Activated naive CD8-positive, alpha-beta T cell (primary cell): ENCODE data around the gene MFGE8.
A peak's percentile ranks its signal among the peaks of the same experiment; 100 is the strongest.

Experiments
- H3K27ac Mint-ChIP-seq: one replicate; pipeline ENCODE4 v1.8.0; 2021; ENCODE audit warnings: mixed read lengths
- H3K27me3 Mint-ChIP-seq: one replicate; pipeline ENCODE4 v1.8.0; 2021; ENCODE audit warnings: mixed read lengths
- H3K36me3 Mint-ChIP-seq: one replicate; pipeline ENCODE4 v1.8.0; 2021; ENCODE audit warnings: mixed read lengths
- H3K4me1 Mint-ChIP-seq: one replicate; pipeline ENCODE4 v1.8.0; 2021; ENCODE audit warnings: low read depth, mixed read lengths
- H3K4me3 Mint-ChIP-seq: one replicate; pipeline ENCODE4 v1.8.0; 2021; ENCODE audit warnings: mild to moderate bottlenecking, mixed read lengths
- H3K9me3 Mint-ChIP-seq: one replicate; pipeline ENCODE4 v1.8.0; 2021; ENCODE audit warnings: low read depth, mixed read lengths

Gene MFGE8

GRCh38 chr15:88897456-88898194 is 15.6 kb downstream of the MFGE8 start:
- Mint-ChIP-seq H3K27me3 (no peaks in the 10 kb centered on the region), H3K9me3 (no peaks in the 10 kb centered on the region), H3K4me1 (peaks cover 43% of the 10 kb centered on the region), H3K4me3 (no peak overlapping the region), H3K27ac (no peak overlapping the region), H3K36me3 (peaks cover 7% of the 10 kb centered on the region)

- Mint-ChIP-seq H3K4me1 (peaks cover 40% of the 10 kb centered on the region), H3K36me3 (peaks cover 7% of the 10 kb centered on the region), H3K4me3 (no peak overlapping the region), H3K9me3 (no peaks in the 10 kb centered on the region), H3K27ac (no peak overlapping the region), H3K27me3 (no peaks in the 10 kb centered on the region)
These were observed 16.1 kb downstream of the MFGE8 start for GRCh38 chr15:88897142-88897455.

- Mint-ChIP-seq H3K4me1 (peaks cover 39% of the 10 kb centered on the region), H3K9me3 (no peaks in the 10 kb centered on the region), H3K4me3 (peak overlapping the region; percentile 59), H3K27ac (peak overlapping the region; percentile 61), H3K27me3 (no peaks in the 10 kb centered on the region), H3K36me3 (peaks cover 5% of the 10 kb centered on the region)
These were observed 16.7 kb downstream of the MFGE8 start for GRCh38 chr15:88896333-88897033.

- Mint-ChIP-seq H3K27me3 (no peaks in the 10 kb centered on the region), H3K27ac (peak within 1 kb of the TSS; percentile 90), H3K9me3 (no peaks in the 10 kb centered on the region), H3K4me3 (peak within 1 kb of the TSS; percentile 91), H3K36me3 (no peaks in the 10 kb centered on the region), H3K4me1 (peaks cover 40% of the 10 kb centered on the region)
These were observed 18.1 kb downstream of the MFGE8 start, which contains the start of gene HAPLN3 for GRCh38 chr15:88894819-88895767. HAPLN3 (minus strand) TSS chr15:88895544; CDS start chr15:88887298, 8,246 bp downstream.

- peaks cover 3% of the 10 kb centered on the region for H3K36me3 Mint-ChIP-seq
- no peaks in the 10 kb centered on the region for H3K9me3 Mint-ChIP-seq
- peak overlapping the region; percentile 90 for H3K27ac Mint-ChIP-seq
- peaks cover 43% of the 10 kb centered on the region for H3K4me1 Mint-ChIP-seq
- peak overlapping the region; percentile 91 for H3K4me3 Mint-ChIP-seq
- no peaks in the 10 kb centered on the region for H3K27me3 Mint-ChIP-seq
These were observed 18.8 kb downstream of the MFGE8 start for GRCh38 chr15:88894348-88894818.

- H3K27ac Mint-ChIP-seq: peak overlapping the region; percentile 28
- H3K4me1 Mint-ChIP-seq: peaks cover 30% of the 10 kb centered on the region
- H3K9me3 Mint-ChIP-seq: no peaks in the 10 kb centered on the region
- no peaks in the 10 kb centered on the region for H3K27me3 Mint-ChIP-seq
- peaks cover 3% of the 10 kb centered on the region for H3K36me3 Mint-ChIP-seq
- no peak overlapping the region for H3K4me3 Mint-ChIP-seq
These were observed 21.5 kb downstream of the MFGE8 start for GRCh38 chr15:88891540-88892254.

- Mint-ChIP-seq H3K4me3 (no peak overlapping the region), H3K4me1 (peaks cover 22% of the 10 kb centered on the region), H3K36me3 (peaks cover 3% of the 10 kb centered on the region), H3K27me3 (no peaks in the 10 kb centered on the region), H3K27ac (no peak overlapping the region), H3K9me3 (no peaks in the 10 kb centered on the region)
These were observed 22.7 kb downstream of the MFGE8 start for GRCh38 chr15:88890495-88890894.

GRCh38 chr15:88888719-88889118 is 24.5 kb downstream of the MFGE8 start:
- H3K4me1 Mint-ChIP-seq: peaks cover 17% of the 10 kb centered on the region
- no peaks in the 10 kb centered on the region for H3K9me3 Mint-ChIP-seq
- H3K27ac Mint-ChIP-seq: no peak overlapping the region
- no peak overlapping the region for H3K4me3 Mint-ChIP-seq
- no peaks in the 10 kb centered on the region for H3K27me3 Mint-ChIP-seq
- H3K36me3 Mint-ChIP-seq: peaks cover 7% of the 10 kb centered on the region

- H3K4me3 Mint-ChIP-seq: no peak overlapping the region
- peaks cover 15% of the 10 kb centered on the region for H3K4me1 Mint-ChIP-seq
- peaks cover 9% of the 10 kb centered on the region for H3K36me3 Mint-ChIP-seq
- no peak overlapping the region for H3K27ac Mint-ChIP-seq
- no peaks in the 10 kb centered on the region for H3K27me3 Mint-ChIP-seq
- H3K9me3 Mint-ChIP-seq: no peaks in the 10 kb centered on the region
These were observed 26.1 kb downstream of the MFGE8 start for GRCh38 chr15:88887068-88887580.

GRCh38 chr15:88882785-88883184 is 30.4 kb downstream of the MFGE8 start:
- Mint-ChIP-seq H3K4me3 (no peak overlapping the region), H3K27ac (no peak overlapping the region), H3K27me3 (no peaks in the 10 kb centered on the region), H3K36me3 (peaks cover 13% of the 10 kb centered on the region), H3K4me1 (peaks cover 5% of the 10 kb centered on the region), H3K9me3 (no peaks in the 10 kb centered on the region)

GRCh38 chr15:88881775-88882174 is 31.4 kb downstream of the MFGE8 start:
- Mint-ChIP-seq H3K27ac (no peak overlapping the region), H3K4me1 (peaks cover 5% of the 10 kb centered on the region), H3K4me3 (no peak overlapping the region), H3K27me3 (no peaks in the 10 kb centered on the region), H3K36me3 (peaks cover 13% of the 10 kb centered on the region), H3K9me3 (no peaks in the 10 kb centered on the region)

GRCh38 chr15:88880944-88881740 is 32.0 kb downstream of the MFGE8 start:
- Mint-ChIP-seq H3K4me1 (peaks cover 5% of the 10 kb centered on the region), H3K36me3 (peaks cover 18% of the 10 kb centered on the region), H3K9me3 (no peaks in the 10 kb centered on the region), H3K27ac (no peak overlapping the region), H3K27me3 (no peaks in the 10 kb centered on the region), H3K4me3 (no peak overlapping the region)

GRCh38 chr15:88878720-88879184 is 34.4 kb downstream of the MFGE8 start:
- Mint-ChIP-seq H3K9me3 (no peaks in the 10 kb centered on the region), H3K4me3 (no peak overlapping the region), H3K27me3 (no peaks in the 10 kb centered on the region), H3K36me3 (peaks cover 17% of the 10 kb centered on the region), H3K4me1 (peaks cover 2% of the 10 kb centered on the region), H3K27ac (no peak overlapping the region)
